SK-N-SH (cell line): Measurements from ENCODE around the gene LIMS3.
"Not testable (repeated sequence)": the region's sequence is repeated elsewhere in the genome, so short reads cannot be mapped to it uniquely, and the experiment has no call there.

Source experiments
- CTCF ChIP-seq: fragments of 200-600 bp; sonication (generic); IDR thresholded peaks from 2 replicates; pipeline ENCODE4 v1.6.1; 2017; ENCODE audit warnings: antibody characterized with exemption, mild to moderate bottlenecking, moderate library complexity
- EP300 ChIP-seq, 2 experiments: IDR thresholded peaks; 2 replicates each; pipeline versions ENCODE4 v1.4.0 to v1.6.1; 2012; ENCODE audit warnings: borderline replicate concordance in 1 of 2, low read depth in 1 of 2, low read length in 1 of 2
- EZH2phosphoT487 ChIP-seq: fragments of 200-600 bp; sonication (generic); IDR thresholded peaks from 2 replicates; pipeline ENCODE4 v1.6.1; 2017; ENCODE audit warnings: low read depth, mixed run types, mild to moderate bottlenecking, antibody characterized with exemption, moderate library complexity, borderline replicate concordance
- NFIC ChIP-seq: IDR thresholded peaks from 2 replicates; pipeline ENCODE4 v1.4.0; 2012; ENCODE audit warnings: borderline replicate concordance
- PBX3 ChIP-seq: IDR thresholded peaks from 2 replicates; pipeline ENCODE4; 2012
- POLR2AphosphoS5 ChIP-seq: IDR thresholded peaks from 2 replicates; pipeline ENCODE4 v1.6.1; 2012; ENCODE audit warnings: low read depth, low read length
- RAD21 ChIP-seq: IDR thresholded peaks from 2 replicates; pipeline ENCODE4 v1.6.1; 2012; ENCODE audit warnings: mild to moderate bottlenecking, low read length
- RFX5 ChIP-seq: IDR thresholded peaks from 2 replicates; pipeline ENCODE4 v1.6.1; 2012; ENCODE audit warnings: mild to moderate bottlenecking, improper control_type of control experiment, low read length
- TAF1 ChIP-seq: IDR thresholded peaks from 2 replicates; pipeline ENCODE4 v1.6.1; 2012; ENCODE audit warnings: low read depth, mild to moderate bottlenecking, low read length, moderate library complexity, borderline replicate concordance
- TEAD4 ChIP-seq: IDR thresholded peaks from 2 replicates; pipeline ENCODE4 v1.4.0; 2012; ENCODE audit warnings: mild to moderate bottlenecking, borderline replicate concordance; ENCODE audit not compliant: insufficient read depth
- YY1 ChIP-seq: IDR thresholded peaks from 2 replicates; pipeline ENCODE4 v1.4.0; 2012; ENCODE audit warnings: low read depth, mild to moderate bottlenecking
- ZBTB33 ChIP-seq: IDR thresholded peaks from 2 replicates; pipeline ENCODE4 v1.4.0; 2012; ENCODE audit warnings: low read depth, borderline replicate concordance

DNA sequence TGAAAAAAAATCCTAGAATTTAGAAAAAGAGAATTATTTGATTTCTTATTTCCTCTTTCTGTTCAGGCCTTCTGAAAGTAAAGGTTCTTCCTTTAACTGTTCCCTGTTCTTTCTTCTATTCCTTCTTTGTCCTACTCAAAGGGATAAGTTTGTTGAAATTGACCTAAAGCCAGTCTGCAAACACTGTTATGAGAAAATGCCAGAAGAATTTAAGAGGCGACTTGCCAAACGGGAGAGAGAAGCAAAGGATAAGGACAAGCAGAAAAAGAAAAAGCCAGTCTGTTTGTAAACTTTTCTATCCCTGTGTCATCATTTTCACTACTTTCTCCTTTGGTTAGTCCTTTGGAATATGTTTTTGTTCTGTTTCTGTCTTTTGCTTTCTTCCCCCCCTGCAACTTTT, 26.0 kb downstream of the LIMS3 start:
- not testable (repeated sequence) for TF ChIP-seq TAF1; NFIC; EZH2phosphoT487; RAD21; CTCF; PBX3; EP300 (IDR thresholded peaks at IDR 0.05; ENCODE audit: borderline replicate concordance in 1 of 2, low read depth in 1 of 2, low read length in 1 of 2); ZBTB33; YY1; POLR2AphosphoS5; RFX5; TEAD4
